GM12801 (cell line): ENCODE measurements around the gene ZFYVE9.

Source experiments
- CTCF ChIP-seq: IDR thresholded peaks from one replicate; pipeline ENCODE4 v1.5.1; 2011; ENCODE audit warnings: control low read depth; ENCODE audit not compliant: insufficient read length; ENCODE audit errors: extremely low read depth

The ZFYVE9 gene

DNA sequence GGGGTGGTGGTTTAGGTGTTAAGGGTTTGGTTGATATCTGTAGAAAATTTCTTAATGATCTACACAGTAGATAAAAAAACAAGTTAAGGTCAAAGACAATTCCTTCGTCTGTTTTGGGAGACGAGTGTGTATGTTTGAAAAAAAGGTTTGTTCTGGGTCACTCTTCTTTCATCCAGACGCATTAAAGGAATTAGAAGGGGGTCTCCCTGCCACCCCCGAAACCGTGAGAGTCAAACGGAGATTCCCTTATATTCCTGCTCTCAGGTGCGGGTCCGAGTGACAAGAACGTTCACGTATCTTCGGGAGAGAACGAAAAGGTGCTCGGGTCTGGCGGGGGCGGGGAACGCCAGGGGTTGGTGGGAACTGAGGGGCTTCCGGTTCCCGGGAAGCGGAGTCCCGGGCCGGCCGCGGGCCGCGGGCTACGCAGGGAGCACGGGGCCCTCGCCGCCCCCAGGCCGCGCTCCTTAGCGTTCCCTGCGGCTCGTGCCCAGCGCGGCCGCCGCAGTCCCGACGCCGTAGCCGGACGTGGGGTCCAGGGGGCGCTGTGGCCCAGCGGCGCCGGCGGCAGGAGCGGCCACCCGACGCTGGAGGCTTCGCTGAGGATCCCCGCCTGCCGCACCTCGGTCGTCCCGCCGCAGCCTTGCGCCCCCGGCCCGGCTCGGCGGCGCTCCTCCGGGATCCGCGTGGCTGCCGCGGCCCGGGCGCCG, at the start of gene ZFYVE9:
ZFYVE9 (plus strand) TSS at position 577 of the 707 bp plus-strand sequence. CDS start 91,118 bp downstream, outside the sequence.
- TF ChIP-seq CTCF: no peak

GRCh38 chr1:52096216-52096615, 45.7 kb upstream of the ZFYVE9 start:
- TF ChIP-seq CTCF: no peak

DNA sequence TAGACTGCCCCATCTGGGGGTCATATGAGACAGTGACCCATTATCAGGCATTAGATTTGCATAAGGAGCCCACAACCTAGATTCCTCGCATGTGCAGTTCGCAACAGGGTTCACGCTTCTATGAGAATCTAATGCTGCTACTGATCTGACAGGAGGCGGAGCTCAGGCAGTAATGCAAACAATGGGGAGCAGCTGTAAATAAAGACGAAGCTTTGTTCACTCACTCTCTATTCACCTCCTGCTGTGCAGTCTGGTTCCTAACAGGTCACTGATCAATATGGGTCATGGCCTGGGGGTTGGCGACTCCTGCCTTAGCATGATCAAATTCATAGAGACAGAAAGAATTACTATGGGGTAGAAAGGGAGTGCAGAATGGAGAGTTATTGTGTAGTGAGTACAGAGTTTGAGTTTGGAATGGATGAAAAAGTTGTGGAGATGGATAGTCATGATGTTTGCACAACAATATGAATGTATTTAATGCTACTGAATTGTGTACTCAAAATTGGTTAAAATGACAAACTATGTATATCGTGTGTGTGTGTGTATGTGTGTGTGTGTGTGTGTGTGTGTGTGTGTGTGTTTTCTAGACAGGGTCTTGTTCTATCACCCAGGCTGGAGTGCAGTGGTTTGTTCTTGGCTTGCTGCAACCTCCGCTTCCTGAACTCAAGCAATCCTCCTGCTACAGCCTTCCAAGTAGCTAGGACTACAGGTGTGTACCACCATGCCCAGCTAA, 43.6 kb upstream of the ZFYVE9 start:
- TF ChIP-seq CTCF: no peak

- TF ChIP-seq CTCF: no peak
These were observed 39.4 kb upstream of the ZFYVE9 start for GRCh38 chr1:52102336-52103013.

DNA sequence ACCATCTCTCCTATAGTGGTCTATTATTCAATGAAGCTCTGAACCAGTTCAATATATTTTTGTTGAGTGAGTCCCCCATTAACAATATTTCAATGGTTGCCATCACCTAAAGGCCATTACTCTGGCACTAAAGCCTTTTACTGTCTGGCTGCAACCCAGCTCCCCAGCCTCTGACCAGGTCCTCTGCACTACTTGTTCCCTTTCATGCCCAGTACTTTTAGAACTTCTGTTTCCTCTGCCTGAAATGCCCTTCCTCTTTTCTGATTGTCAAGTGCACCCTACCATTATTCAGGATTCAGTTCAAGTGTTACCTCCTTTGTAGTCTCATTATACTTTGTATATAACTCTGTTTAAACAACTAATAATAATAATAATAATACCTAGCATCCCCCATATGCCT, 30.4 kb upstream of the ZFYVE9 start:
- no peak for TF ChIP-seq CTCF

DNA sequence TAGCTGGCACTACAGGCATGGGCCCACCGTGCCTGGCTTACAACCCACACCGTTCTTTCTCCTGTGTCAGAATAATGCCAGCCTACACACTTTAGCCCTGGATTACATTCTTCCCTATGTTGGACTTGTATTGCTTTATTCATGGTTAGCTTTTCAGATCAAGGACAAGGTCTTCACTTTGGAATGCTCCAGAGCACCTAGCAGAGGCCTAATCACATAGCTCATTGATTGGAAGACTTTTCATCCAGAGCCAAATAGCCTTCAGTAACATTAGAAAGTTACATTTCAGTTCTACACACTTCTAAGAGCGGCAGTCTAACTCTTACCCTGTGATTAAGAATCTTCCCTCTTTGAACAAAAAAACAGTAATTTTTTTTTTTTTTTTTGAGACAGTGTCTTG, 29.4 kb upstream of the ZFYVE9 start:
- TF ChIP-seq CTCF: no peak

GRCh38 chr1:52119301-52120079, 22.4 kb upstream of the ZFYVE9 start:
- TF ChIP-seq CTCF: no peak
